GM19328 (cell line): ENCODE data around the gene OGA.

Experiments used
- ATAC-seq: cut with Tn5 transposase; IDR thresholded peaks from one replicate; pipeline ENCODE4 v1.9.1; 2021; ENCODE audit warnings: mild to moderate bottlenecking, moderate library complexity; ENCODE audit not compliant: unreplicated experiment

The OGA gene

GRCh38 chr10:101762736-101763135 is 55.5 kb downstream of the OGA start:
- no peak for ATAC-seq

- ATAC-seq: no peak
Observed at GRCh38 chr10:101761226-101761625, 57.0 kb downstream of the OGA start.

- ATAC-seq: no peak
Observed at GRCh38 chr10:101760510-101760909, 57.7 kb downstream of the OGA start.

GRCh38 chr10:101759309-101760247 is 58.7 kb downstream of the OGA start:
- no peak for ATAC-seq

GRCh38 chr10:101758858-101759257 is 59.4 kb downstream of the OGA start:
- ATAC-seq: no peak

- ATAC-seq: no peak
Observed at GRCh38 chr10:101752241-101752640, 66.0 kb downstream of the OGA start.

- ATAC-seq: no peak
Observed at GRCh38 chr10:101749047-101750016, 68.9 kb downstream of the OGA start.

- no peak for ATAC-seq
Observed at GRCh38 chr10:101748496-101748895, 69.7 kb downstream of the OGA start.

- ATAC-seq: no peak
Observed at GRCh38 chr10:101745074-101745696, 73.1 kb downstream of the OGA start.

GRCh38 chr10:101744267-101744666 is 74.0 kb downstream of the OGA start:
- no peak for ATAC-seq

- ATAC-seq: no peak
Observed at GRCh38 chr10:101741938-101742337, 76.3 kb downstream of the OGA start.

GRCh38 chr10:101736666-101737065 is 81.6 kb downstream of the OGA start:
- no peak for ATAC-seq
